Osteoblast (primary cell): ENCODE measurements around the gene ADAMTSL1. TPM values are rescaled to one million over a fixed set of nuclear protein-coding genes. Genes with fewer than 3 reads are reported as not detected.

ENCODE experiments used
- DNase-seq: peaks from one replicate; pipeline ENCODE4 v3.0.0; 2011; ENCODE audit warnings: low spot score, mixed read lengths; ENCODE audit not compliant: insufficient read length; ENCODE audit errors: missing footprints
- H2AFZ ChIP-seq: 2 replicates; pipeline ENCODE4 v1.6.0; 2011; ENCODE audit warnings: mild to moderate bottlenecking, low read length
- H3K27ac ChIP-seq: 2 replicates; pipeline ENCODE4 v1.5.1; 2011; ENCODE audit warnings: mild to moderate bottlenecking, low read depth, low read length, moderate library complexity
- H3K27me3 ChIP-seq: 2 replicates; pipeline ENCODE4 v1.6.0; 2012; ENCODE audit warnings: mild to moderate bottlenecking, control low read depth, inconsistent platforms, low read length, moderate library complexity; ENCODE audit not compliant: insufficient read depth
- H3K36me3 ChIP-seq: 2 replicates; pipeline ENCODE4 v1.5.1; 2011; ENCODE audit warnings: mild to moderate bottlenecking, low read length, control low read depth, moderate library complexity; ENCODE audit not compliant: insufficient read depth
- H3K4me1 ChIP-seq: 2 replicates; pipeline ENCODE4 v1.5.1; 2011; ENCODE audit warnings: mild to moderate bottlenecking, low read length, control low read depth, moderate library complexity; ENCODE audit not compliant: insufficient read depth
- H3K4me2 ChIP-seq: 2 replicates; pipeline ENCODE4 v1.6.0; 2011; ENCODE audit warnings: mild to moderate bottlenecking, low read length; ENCODE audit not compliant: insufficient read depth
- H3K4me3 ChIP-seq: fragments of 200-600 bp; sonication (generic); 3 replicates; pipeline ENCODE4 v1.5.1; 2012; ENCODE audit warnings: mild to moderate bottlenecking, low read length, inconsistent platforms; ENCODE audit not compliant: insufficient read depth
- H3K79me2 ChIP-seq: 2 replicates; pipeline ENCODE4 v1.6.0; 2012; ENCODE audit warnings: mild to moderate bottlenecking, low read length, control low read depth, inconsistent platforms; ENCODE audit not compliant: insufficient read depth
- H3K9me3 ChIP-seq: 2 replicates; pipeline ENCODE4 v1.5.1; 2011; ENCODE audit warnings: low read depth, low read length, control low read depth
- H4K20me1 ChIP-seq: 2 replicates; pipeline ENCODE4 v1.6.0; 2012; ENCODE audit warnings: mild to moderate bottlenecking, low read length, control low read depth; ENCODE audit not compliant: insufficient read depth
- CTCF ChIP-seq: IDR thresholded peaks from 2 replicates; pipeline ENCODE4 v1.5.1; 2011; ENCODE audit warnings: mild to moderate bottlenecking, low read depth, low read length, moderate library complexity; ENCODE audit errors: extremely low read depth
- total RNA-seq: library from RNA; depleted of rRNA; stranded (reverse); fragments of >200 nt; gene quantifications from 2 replicates; pipeline ENCODE4 v1.2.3, GENCODE V29; 2012

ADAMTSL1 gene
- total RNA-seq, 1 donor: 54.3 TPM

GRCh38 chr9:18485714-18486113 lies 11.8 kb downstream of the ADAMTSL1 start:
- DNase-seq: no peak
- no peak overlapping the region for H3K4me3 ChIP-seq
- TF ChIP-seq CTCF: no peak
- H3K4me2 ChIP-seq: no peak overlapping the region
- H3K27ac ChIP-seq: peak overlapping the region; percentile 67
- H3K27me3 ChIP-seq: no peaks in the 10 kb centered on the region
- peaks cover 82% of the 10 kb centered on the region for H3K79me2 ChIP-seq
- H3K4me1 ChIP-seq: peaks cover 61% of the 10 kb centered on the region
- H2AFZ ChIP-seq: no peak overlapping the region
- H3K9me3 ChIP-seq: no peaks in the 10 kb centered on the region
- no peaks in the 10 kb centered on the region for H4K20me1 ChIP-seq
- H3K36me3 ChIP-seq: peaks cover 38% of the 10 kb centered on the region

- peaks cover 66% of the 10 kb centered on the region for H3K79me2 ChIP-seq
- no peak for TF ChIP-seq CTCF
- H2AFZ ChIP-seq: no peak overlapping the region
- H3K4me1 ChIP-seq: peaks cover 61% of the 10 kb centered on the region
- peak overlapping the region; percentile 7 for H3K4me2 ChIP-seq
- no peak overlapping the region for H3K4me3 ChIP-seq
- H4K20me1 ChIP-seq: no peaks in the 10 kb centered on the region
- peaks cover 28% of the 10 kb centered on the region for H3K36me3 ChIP-seq
- H3K27ac ChIP-seq: peak overlapping the region; percentile 98
- H3K27me3 ChIP-seq: no peaks in the 10 kb centered on the region
- no peak for DNase-seq
- no peaks in the 10 kb centered on the region for H3K9me3 ChIP-seq
Observed at GRCh38 chr9:18487611-18488010, 13.7 kb downstream of the ADAMTSL1 start.

- Histone ChIP-seq H2AFZ (no peak overlapping the region), H3K27ac (peak overlapping the region; percentile 98), H3K4me1 (peaks cover 74% of the 10 kb centered on the region), H3K4me3 (no peak overlapping the region), H3K9me3 (no peaks in the 10 kb centered on the region), H3K79me2 (peaks cover 58% of the 10 kb centered on the region), H3K27me3 (no peaks in the 10 kb centered on the region), H3K4me2 (no peak overlapping the region), H3K36me3 (peaks cover 22% of the 10 kb centered on the region), H4K20me1 (no peaks in the 10 kb centered on the region)
- TF ChIP-seq CTCF: no peak
- DNase-seq: no peak
Observed at GRCh38 chr9:18488886-18489285, 14.9 kb downstream of the ADAMTSL1 start.

- peak overlapping the region; percentile 21 for H3K4me3 ChIP-seq
- peaks cover 27% of the 10 kb centered on the region for H3K36me3 ChIP-seq
Observed at GRCh38 chr9:18489861-18490260, 15.9 kb downstream of the ADAMTSL1 start.

More at GRCh38 chr9:18489861-18490260, 15.9 kb downstream of the ADAMTSL1 start:
- Histone ChIP-seq H4K20me1 (no peaks in the 10 kb centered on the region), H3K4me2 (peak overlapping the region; percentile 59), H3K79me2 (peaks cover 58% of the 10 kb centered on the region), H3K4me1 (peaks cover 83% of the 10 kb centered on the region), H3K9me3 (no peaks in the 10 kb centered on the region), H3K27me3 (no peaks in the 10 kb centered on the region), H3K27ac (peak overlapping the region; percentile 98), H2AFZ (no peak overlapping the region)
- DNase-seq: no peak
- TF ChIP-seq CTCF: no peak
